GM23338 (cell line): ENCODE measurements around the gene GFRA1. TPM values are rescaled to one million over a fixed set of nuclear protein-coding genes. Genes with fewer than 3 reads are reported as not detected.

Experiments
- ATAC-seq: fragments of 200-7000 bp; cut with Tn5 transposase; 3 replicates; pipeline ENCODE4 v1.9.1; 2020
- DNase-seq: peaks from one replicate; pipeline ENCODE4 v3.0.0-alpha.2; 2015; ENCODE audit warnings: low spot score
- H2AFZ ChIP-seq: fragments of 200-600 bp; sonication (generic); 2 replicates; pipeline ENCODE4 v1.8.0; 2016; ENCODE audit warnings: antibody characterized with exemption, mild to moderate bottlenecking, moderate library complexity
- H3F3A ChIP-seq: fragments of 200-600 bp; sonication (generic); replicated peaks from 2 replicates; pipeline ENCODE4 v1.8.0; 2017; ENCODE audit warnings: antibody characterized with exemption, mixed run types, low read depth
- H3K27ac ChIP-seq: fragments of 200-600 bp; sonication (generic); 2 replicates; pipeline ENCODE4 v1.6.1; 2016; ENCODE audit warnings: low read depth
- H3K27me3 ChIP-seq: fragments of 200-600 bp; sonication (generic); 2 replicates; pipeline ENCODE4 v1.8.0; 2016; ENCODE audit warnings: mild to moderate bottlenecking, mixed run types, moderate library complexity; ENCODE audit not compliant: insufficient read depth
- H3K36me3 ChIP-seq: fragments of 200-600 bp; sonication (generic); 2 replicates; pipeline ENCODE4 v1.8.0; 2016; ENCODE audit warnings: mild to moderate bottlenecking; ENCODE audit not compliant: insufficient read depth
- H3K4me1 ChIP-seq: fragments of 200-600 bp; sonication (generic); 2 replicates; pipeline ENCODE4 v1.8.0; 2016; ENCODE audit warnings: mild to moderate bottlenecking, moderate library complexity; ENCODE audit not compliant: insufficient read depth
- H3K4me2 ChIP-seq: fragments of 200-600 bp; sonication (generic); 2 replicates; pipeline ENCODE4 v1.7.1; 2017; ENCODE audit warnings: mixed run types
- H3K4me3 ChIP-seq: fragments of 200-600 bp; sonication (generic); 2 replicates; pipeline ENCODE4 v1.6.1; 2016; ENCODE audit warnings: mixed run types
- H3K79me2 ChIP-seq: fragments of 200-600 bp; sonication (generic); replicated peaks from 2 replicates; pipeline ENCODE4 v1.8.0; 2017; ENCODE audit warnings: mild to moderate bottlenecking; ENCODE audit not compliant: insufficient read depth
- H3K9me2 ChIP-seq: fragments of 200-600 bp; sonication (generic); 2 replicates; pipeline ENCODE4 v1.8.0; 2017; ENCODE audit not compliant: insufficient read depth
- H4K20me1 ChIP-seq: fragments of 200-600 bp; sonication (generic); replicated peaks from 2 replicates; pipeline ENCODE4 v1.8.0; 2017; ENCODE audit warnings: mild to moderate bottlenecking; ENCODE audit not compliant: insufficient read depth
- H3K27ac Mint-ChIP-seq: 2 replicates; pipeline ENCODE4 v1.8.0; 2020; ENCODE audit warnings: inconsistent platforms, mild to moderate bottlenecking, moderate library complexity, mixed read lengths
- H3K27me3 Mint-ChIP-seq: 3 replicates; pipeline ENCODE4 v1.8.0; 2022; ENCODE audit warnings: low read depth, mild to moderate bottlenecking, moderate library complexity, mixed read lengths, inconsistent platforms; ENCODE audit not compliant: insufficient read depth, poor library complexity
- H3K36me3 Mint-ChIP-seq: 3 replicates; pipeline ENCODE4 v1.8.0; 2021; ENCODE audit warnings: low read depth, mild to moderate bottlenecking, inconsistent platforms, moderate library complexity, mixed read lengths
- H3K4me1 Mint-ChIP-seq: 3 replicates; pipeline ENCODE4 v1.8.0; 2020; ENCODE audit warnings: mild to moderate bottlenecking, inconsistent platforms, mixed read lengths
- H3K4me3 Mint-ChIP-seq: 3 replicates; pipeline ENCODE4 v1.8.0; 2021; ENCODE audit warnings: moderate library complexity, mild to moderate bottlenecking, inconsistent platforms, mixed read lengths
- H3K9me3 Mint-ChIP-seq: 3 replicates; pipeline ENCODE4 v1.8.0; 2020; ENCODE audit warnings: moderate library complexity, mild to moderate bottlenecking, inconsistent platforms, mixed read lengths
- CREB1 ChIP-seq: fragments of 250-450 bp; sonication (Bioruptor Pico); IDR thresholded peaks from 2 replicates; pipeline ENCODE4 v1.5.0; 2020; ENCODE audit warnings: low read depth, mild to moderate bottlenecking, moderate library complexity
- CTCF ChIP-seq, 2 experiments: fragments of 200-600 bp in 1 of 2; sonication (generic) in 1 of 2; conservative IDR thresholded peaks; 2 replicates each; pipeline versions ENCODE4 v1.5.1 to v1.6.1; 2016 to 2017; ENCODE audit warnings: antibody characterized with exemption in 2 of 2, low read depth in 2 of 2, mild to moderate bottlenecking in 2 of 2, moderate library complexity in 1 of 2
- ETS1 ChIP-seq: IDR thresholded peaks from 2 replicates; pipeline ENCODE4 v1.6.1; 2016; ENCODE audit warnings: antibody characterized with exemption
- EZH2 ChIP-seq: fragments of 200-600 bp; sonication (generic); IDR thresholded peaks from one replicate; pipeline ENCODE4 v1.8.0; 2017; ENCODE audit warnings: antibody characterized with exemption, mild to moderate bottlenecking, low read depth; ENCODE audit not compliant: unreplicated experiment
- EZH2phosphoT487 ChIP-seq: fragments of 200-600 bp; sonication (generic); IDR thresholded peaks from one replicate; pipeline ENCODE4 v1.8.1; 2018; ENCODE audit warnings: antibody characterized with exemption; ENCODE audit not compliant: unreplicated experiment
- JUNB ChIP-seq: IDR thresholded peaks from one replicate; pipeline ENCODE4 v1.6.1; 2016; ENCODE audit warnings: antibody characterized with exemption; ENCODE audit not compliant: unreplicated experiment
- NANOG ChIP-seq: IDR thresholded peaks from 2 replicates; pipeline ENCODE4 v1.6.1; 2016; ENCODE audit warnings: antibody characterized with exemption, borderline replicate concordance
- POLR2AphosphoS5 ChIP-seq: IDR thresholded peaks from 2 replicates; pipeline ENCODE4 v1.6.1; 2016; ENCODE audit warnings: antibody characterized with exemption, low read depth
- REST ChIP-seq: IDR thresholded peaks from one replicate; pipeline ENCODE4 v1.6.1; 2018; ENCODE audit warnings: antibody characterized with exemption; ENCODE audit not compliant: unreplicated experiment
- STAT1 ChIP-seq: IDR thresholded peaks from one replicate; pipeline ENCODE4 v1.6.1; 2016; ENCODE audit warnings: antibody characterized with exemption; ENCODE audit not compliant: unreplicated experiment
- ZNF114 ChIP-seq: fragments of 250-450 bp; sonication (Bioruptor Pico); IDR thresholded peaks from 2 replicates; pipeline ENCODE4 v1.5.0; 2020; ENCODE audit warnings: mild to moderate bottlenecking, moderate library complexity
- ZNF331 ChIP-seq: fragments of 250-450 bp; sonication (Bioruptor Pico); IDR thresholded peaks from 2 replicates; pipeline ENCODE4 v1.5.0; 2020; ENCODE audit warnings: low read depth, mild to moderate bottlenecking, moderate library complexity
- ZNF462 ChIP-seq: fragments of 250-450 bp; sonication (Bioruptor Pico); IDR thresholded peaks from 2 replicates; pipeline ENCODE4 v1.5.0; 2020; ENCODE audit warnings: mild to moderate bottlenecking, moderate library complexity
- polyA plus RNA-seq: library from polyadenylated mRNA; unstranded; fragments of >200 nt; fragmentation: Nextera tagmentation; extraction: Ambion mirVana; gene quantifications from 2 replicates; pipeline ENCODE4 v1.2.1, GENCODE V29; 2016
- total RNA-seq: library from RNA; depleted of rRNA; stranded (reverse); fragments of >200 nt; shearing (Covaris generic); gene quantifications from 2 replicates; pipeline ENCODE4 v1.2.3, GENCODE V29; 2014

GFRA1 gene
- total and polyA plus RNA-seq, 2 experiments from 2014 or later: 1.4 to 2.8 TPM

- H3K27me3 ChIP-seq: no peaks in the 10 kb centered on the region
- H3K4me3 ChIP-seq: no peak overlapping the region
- no peak overlapping the region for H3K4me2 ChIP-seq
- H3K4me1 ChIP-seq: no peaks in the 10 kb centered on the region
- H3K27ac ChIP-seq: no peak overlapping the region
- H3K36me3 ChIP-seq: no peaks in the 10 kb centered on the region
- H3K27ac Mint-ChIP-seq: no peak overlapping the region
- no peak overlapping the region for H2AFZ ChIP-seq
- no peaks in the 10 kb centered on the region for H3F3A ChIP-seq
- no peaks in the 10 kb centered on the region for H3K9me3 Mint-ChIP-seq
- no peaks in the 10 kb centered on the region for H4K20me1 ChIP-seq
- H3K4me1 Mint-ChIP-seq: peaks cover 2% of the 10 kb centered on the region; the same call in 1 of the 3 replicates
- no peak overlapping the region for H3K4me3 Mint-ChIP-seq
- ATAC-seq (no peak), DNase-seq (no peak)
- TF ChIP-seq CREB1 (CRISPR knock-in tag): no peak
- no peak for TF ChIP-seq POLR2AphosphoS5
- TF ChIP-seq ZNF114 (CRISPR knock-in tag): no peak
- no peak for TF ChIP-seq ZNF331 (CRISPR knock-in tag)
- no peak for TF ChIP-seq EZH2phosphoT487
- TF ChIP-seq JUNB: no peak
- TF ChIP-seq CTCF (conservative IDR thresholded peaks at IDR 0.05; ENCODE audit: low read depth in 2 of 2): no peak
- TF ChIP-seq REST: no peak
- TF ChIP-seq STAT1: no peak
- TF ChIP-seq NANOG: no peak
- TF ChIP-seq EZH2: no peak
- TF ChIP-seq ETS1: no peak
- no peak for TF ChIP-seq ZNF462 (CRISPR knock-in tag)
- H3K27me3 Mint-ChIP-seq: no peaks in the 10 kb centered on the region
- H3K9me2 ChIP-seq: no peaks in the 10 kb centered on the region
- no peaks in the 10 kb centered on the region for H3K79me2 ChIP-seq
- no peaks in the 10 kb centered on the region for H3K36me3 Mint-ChIP-seq
Observed at GRCh38 chr10:116207690-116208089, 65.3 kb downstream of the GFRA1 start.
